SIG-M5 treated with dmso at 0.1 percent for 504 hours (cell line): ENCODE results near the gene ZNF587B.
"Not testable (repeated sequence)": the region's sequence is repeated elsewhere in the genome, so short reads cannot be mapped to it uniquely, and the experiment has no call there.

Experiments used
- DNase-seq: peaks from one replicate; lab custom pipeline; 2025; ENCODE audit not compliant: unreplicated experiment; lab: John Stamatoyannopoulos, UW

ZNF587B gene

GRCh38 chr19:57869655-57870054, 39.6 kb downstream of the ZNF587B start:
- DNase-seq: not testable (repeated sequence)

DNA sequence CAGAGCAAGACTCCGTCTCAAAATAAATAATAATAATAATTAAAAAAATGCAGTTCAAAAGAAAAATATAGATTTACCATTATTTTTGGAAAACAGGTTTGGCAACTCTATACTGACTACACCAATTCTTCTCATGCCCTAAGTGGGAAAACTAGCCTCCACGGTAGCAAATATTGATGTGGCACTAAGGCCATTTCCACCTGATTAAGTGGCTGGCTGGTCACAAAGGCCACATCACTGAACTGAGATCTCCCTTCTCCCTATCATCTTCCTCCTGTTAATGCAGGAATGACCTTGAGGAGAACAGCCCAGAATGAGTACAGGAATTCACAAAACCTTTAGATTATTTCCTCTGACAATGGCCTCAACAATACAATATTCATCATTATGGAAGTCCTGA, 40.1 kb downstream of the ZNF587B start:
- no peak for DNase-seq

GRCh38 chr19:57872450-57872849, 42.4 kb downstream of the ZNF587B start:
- no peak for DNase-seq

- DNase-seq: not testable (repeated sequence)
Observed at GRCh38 chr19:57873883-57874799, 44.0 kb downstream of the ZNF587B start.

- no peak for DNase-seq
Observed at GRCh38 chr19:57886046-57886445, 55.9 kb downstream of the ZNF587B start.

GRCh38 chr19:57887195-57887941, 57.3 kb downstream of the ZNF587B start:
- DNase-seq: no peak

DNA sequence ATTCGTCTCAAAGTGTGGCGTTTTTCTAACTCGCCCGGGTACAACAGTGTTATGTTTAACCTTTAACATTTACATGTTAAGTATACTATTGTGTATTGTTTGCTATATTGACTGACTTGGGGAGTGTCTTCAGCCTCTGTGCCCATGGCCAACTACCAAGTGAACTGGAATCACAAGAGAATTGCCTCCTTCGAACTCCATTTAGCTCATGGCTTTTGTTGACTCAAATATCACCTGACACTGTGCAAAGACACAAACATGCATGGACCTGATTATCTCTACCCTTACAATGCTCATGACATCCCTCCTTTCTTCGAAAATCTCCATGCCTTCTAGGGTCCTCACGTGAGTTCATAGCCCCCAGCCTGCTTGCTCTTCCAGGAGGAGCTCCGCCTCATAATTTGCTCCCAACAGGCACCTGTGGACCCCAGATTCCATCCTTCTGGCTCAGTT, 58.0 kb downstream of the ZNF587B start:
- no peak for DNase-seq

DNA sequence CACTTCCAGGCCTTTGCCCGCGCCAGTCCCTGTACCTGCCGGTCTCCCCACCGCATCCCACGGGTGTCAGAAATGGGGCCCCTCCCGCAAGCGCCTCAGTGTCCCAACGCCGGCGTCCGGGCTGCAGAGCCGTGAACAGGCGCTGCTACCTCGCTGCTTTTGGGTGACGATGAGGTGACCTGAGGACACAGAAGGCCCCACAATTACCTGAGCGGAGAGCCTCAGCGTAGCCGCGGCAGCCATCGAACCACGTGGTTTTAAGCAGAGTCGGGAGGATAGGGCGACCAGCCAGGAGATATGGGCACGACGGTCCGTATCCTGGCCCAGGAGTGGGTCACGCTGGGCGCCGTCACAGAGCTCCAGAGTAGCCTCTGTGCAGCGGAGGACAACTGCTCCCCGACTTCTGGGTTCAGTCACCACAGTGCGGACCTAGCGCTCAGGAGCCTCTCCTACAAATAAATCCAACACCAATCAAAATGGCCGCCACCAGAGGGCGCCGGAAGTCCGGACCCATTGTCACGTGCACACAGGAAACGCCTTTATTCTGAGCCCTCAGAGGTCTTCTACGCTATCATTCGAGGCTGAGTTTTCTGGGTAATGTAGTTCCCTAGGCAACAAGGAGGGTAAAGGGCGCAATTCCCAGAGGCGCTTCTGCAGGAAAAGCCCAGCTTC, 58.6 kb downstream of the ZNF587B start, which contains the start of gene ZNF814:
ZNF814 (minus strand) TSS at position 478 of the 672 bp plus-strand sequence; CDS start at position 243, 235 bp downstream.
- no peak for DNase-seq

- DNase-seq: not testable (repeated sequence)
Observed at GRCh38 chr19:57890706-57891105, 60.6 kb downstream of the ZNF587B start.
